Stimulated activated naive B cell treated with anti-CD40 and anti-IgM and Interleukin-4, amounts not matched to agents 10 μg/mL and 1 μg/mL and 100 μg/mL, for 72 hours (primary cell): ENCODE results near the gene TOX2.

Source experiments
- ATAC-seq, 2 donors: fragments of 150-1000 bp; cut with Tn5 transposase; replicated peaks; 2 replicates each; pipeline ENCODE4 v1.10.0; 2021; ENCODE audit warnings: moderate library complexity in 1 of 2
- DNase-seq: peaks from one replicate; pipeline ENCODE4 v3.0.0; 2021
- H3K27ac Mint-ChIP-seq: one replicate; pipeline ENCODE4 v1.8.0; 2022; ENCODE audit warnings: mild to moderate bottlenecking, mixed read lengths
- H3K27me3 Mint-ChIP-seq, 2 donors: one replicate each; pipeline ENCODE4 v1.8.0; 2022; ENCODE audit warnings: mixed read lengths in 2 of 2
- H3K36me3 Mint-ChIP-seq, 2 donors: one replicate each; pipeline ENCODE4 v1.8.0; 2022; ENCODE audit warnings: mixed read lengths in 2 of 2, mild to moderate bottlenecking in 1 of 2
- H3K4me1 Mint-ChIP-seq, 2 donors: one replicate each; pipeline ENCODE4 v1.8.0; 2022; ENCODE audit warnings: mixed read lengths in 2 of 2, mild to moderate bottlenecking in 1 of 2
- H3K4me3 Mint-ChIP-seq, 2 donors: one replicate each; pipeline ENCODE4 v1.8.0; 2022; ENCODE audit warnings: mild to moderate bottlenecking in 2 of 2, mixed read lengths in 2 of 2, moderate library complexity in 1 of 2
- H3K9me3 Mint-ChIP-seq, 2 donors: one replicate each; pipeline ENCODE4 v1.8.0; 2022; ENCODE audit warnings: mixed read lengths in 2 of 2, mild to moderate bottlenecking in 1 of 2

The TOX2 gene

GRCh38 chr20:44118185-44119033 is 203.8 kb downstream of the TOX2 start:
- H3K4me3 Mint-ChIP-seq, result no peak overlapping the region
- ATAC-seq (no peak), DNase-seq (no peak)
- H3K4me1 Mint-ChIP-seq, result peaks cover 2 to 6% of the 10 kb centered on the region in 2 donors
- no peak overlapping the region for H3K27ac Mint-ChIP-seq
- no peaks in the 10 kb centered on the region for H3K9me3 Mint-ChIP-seq
- no peaks in the 10 kb centered on the region for H3K36me3 Mint-ChIP-seq
- peaks cover 65 to 77% of the 10 kb centered on the region in 2 donors for H3K27me3 Mint-ChIP-seq
